HepG2 (cell line): ENCODE data around the gene GGPS1. TPM values are rescaled to one million over a fixed set of nuclear protein-coding genes. Genes with fewer than 3 reads are reported as not detected.

Experiments
- ATAC-seq: fragments of 200-7000 bp; cut with Tn5 transposase; 3 replicates; pipeline ENCODE4 v1.9.1; 2020; ENCODE audit warnings: mild to moderate bottlenecking, moderate library complexity
- BruUV-seq: library from RNA; stranded (reverse); fragments of 400-500 nt; replicated peaks from 2 replicates; lab custom pipeline; 2021; lab: Mats Ljungman, UMichigan
- CTCF ChIA-PET: fragments of 300-600 bp; formaldehyde crosslinking; extraction: SDS; loops from one replicate; lab custom pipeline; 2021; ENCODE audit warnings: low total read pairs, inconsistent platforms, low intra/inter-chr PET ratio; lab: Yijun Ruan, JAX
- POLR2A ChIA-PET: fragments of 350-600 bp; sonication (Branson Sonifier 250); formaldehyde crosslinking; loops from one replicate; lab custom pipeline; 2020; ENCODE audit warnings: antibody characterized with exemption, inconsistent platforms; lab: Yijun Ruan, JAX
- DNase-seq: peaks from one replicate; pipeline ENCODE4 v3.0.0-alpha.2; 2015; ENCODE audit warnings: low spot score
- FAIRE-seq: peaks from 3 replicates; lab custom pipeline; 2011; peaks lifted over from hg19 to GRCh38; lab: Jason Lieb, UNC
- H2AFZ ChIP-seq: one replicate; pipeline ENCODE4 v1.6.1; 2011; ENCODE audit warnings: low read length, inconsistent platforms
- H3K27ac ChIP-seq: fragments of 300-600 bp; 3 replicates; pipeline ENCODE4 v1.8.0; 2011; ENCODE audit warnings: mixed run types, mild to moderate bottlenecking, mixed read lengths, low read length, inconsistent platforms; ENCODE audit not compliant: insufficient read depth; ENCODE audit errors: extremely low read length
- H3K27me3 ChIP-seq, 2 experiments: fragments of 200-600 bp in 1 of 2; 2 replicates in 1 of 2; 3 replicates in 1 of 2; pipeline versions ENCODE4 v1.6.0 to v1.8.0; 2011; ENCODE audit warnings: low read length in 2 of 2, mild to moderate bottlenecking in 2 of 2, moderate library complexity in 2 of 2, inconsistent platforms in 1 of 2; ENCODE audit not compliant: insufficient read depth in 2 of 2, control insufficient read depth in 1 of 2
- H3K36me3 ChIP-seq, 2 experiments: fragments of 200-600 bp in 1 of 2; replicated peaks in 1 of 2; 2 replicates in 1 of 2; 3 replicates in 1 of 2; pipeline versions ENCODE4 v1.5.1 to v1.8.0; 2011; ENCODE audit warnings: low read length in 2 of 2, inconsistent platforms in 1 of 2; ENCODE audit not compliant: insufficient read depth in 2 of 2, control insufficient read depth in 1 of 2
- H3K4me1 ChIP-seq: 2 replicates; pipeline ENCODE4 v1.5.1; 2012; ENCODE audit warnings: low read length, inconsistent platforms; ENCODE audit not compliant: insufficient read depth
- H3K4me2 ChIP-seq: 2 replicates; pipeline ENCODE4 v1.6.0; 2011; ENCODE audit warnings: low read depth, low read length, inconsistent platforms
- H3K4me3 ChIP-seq, 3 experiments: fragments of 200-600 bp in 1 of 3; sonication (generic), shearing (Covaris generic) in 1 of 3; replicated peaks in 1 of 3; 2 replicates each; pipeline ENCODE4 v1.5.1; 2011 to 2016; ENCODE audit warnings: low read length in 3 of 3, inconsistent platforms in 2 of 3, low read depth in 2 of 3, mild to moderate bottlenecking in 2 of 3, control low read depth in 1 of 3, mixed read lengths in 1 of 3; ENCODE audit not compliant: insufficient read depth in 1 of 3
- H3K79me2 ChIP-seq: one replicate; pipeline ENCODE4 v1.6.1; 2011; ENCODE audit warnings: low read length, inconsistent platforms; ENCODE audit not compliant: insufficient read depth
- H3K9ac ChIP-seq: 2 replicates; pipeline ENCODE4 v1.6.0; 2011; ENCODE audit warnings: mild to moderate bottlenecking, low read depth, low read length, inconsistent platforms; ENCODE audit not compliant: insufficient read depth
- H3K9me3 ChIP-seq: 2 replicates; pipeline ENCODE4 v1.5.1; 2012; ENCODE audit warnings: mild to moderate bottlenecking, low read length
- H4K20me1 ChIP-seq: 2 replicates; pipeline ENCODE4 v1.6.0; 2011; ENCODE audit warnings: inconsistent platforms, mild to moderate bottlenecking, low read length, moderate library complexity; ENCODE audit not compliant: insufficient read depth
- CBX5 ChIP-seq: sonication (generic); formaldehyde crosslinking; IDR thresholded peaks from 2 replicates; pipeline ENCODE4 v1.4.0; 2020; ENCODE audit warnings: missing genetic modification reagents, borderline replicate concordance
- CEBPB ChIP-seq: IDR thresholded peaks from 2 replicates; pipeline ENCODE4 v1.6.1; 2011; ENCODE audit warnings: low read depth, low read length, improper control_type of control experiment, borderline replicate concordance
- CEBPG ChIP-seq: IDR thresholded peaks from 2 replicates; pipeline ENCODE4 v1.6.1; 2016
- DDIT3 ChIP-seq: sonication (generic); formaldehyde crosslinking; IDR thresholded peaks from 2 replicates; pipeline ENCODE4 v1.4.0; 2020; ENCODE audit warnings: mild to moderate bottlenecking, missing genetic modification reagents
- FIP1L1 ChIP-seq: fragments of 200-400 bp; formaldehyde crosslinking; IDR thresholded peaks from 2 replicates; pipeline ENCODE4 v1.6.1; 2018; ENCODE audit warnings: low read depth, mild to moderate bottlenecking, low read length, moderate library complexity, borderline replicate concordance; ENCODE audit not compliant: insufficient read depth
- HINFP ChIP-seq: sonication (generic); formaldehyde crosslinking; IDR thresholded peaks from 2 replicates; pipeline ENCODE4 v1.4.0; 2020; ENCODE audit warnings: low read depth, mild to moderate bottlenecking, missing genetic modification reagents
- IKZF1 ChIP-seq: fragments of 450-650 bp; IDR thresholded peaks from 2 replicates; pipeline ENCODE4 v1.7.1; 2016
- JUND ChIP-seq: sonication (generic); formaldehyde crosslinking; IDR thresholded peaks from 2 replicates; pipeline ENCODE4 v1.8.0; 2022; ENCODE audit warnings: mild to moderate bottlenecking, missing genetic modification reagents
- MTA1 ChIP-seq: sonication (generic); formaldehyde crosslinking; IDR thresholded peaks from 2 replicates; pipeline ENCODE4 v1.4.0; 2020; ENCODE audit warnings: missing genetic modification reagents, mild to moderate bottlenecking, borderline replicate concordance
- PHF5A ChIP-seq: IDR thresholded peaks from one replicate; pipeline ENCODE4 v1.6.1; 2018; ENCODE audit warnings: low read depth, missing genetic modification reagents; ENCODE audit not compliant: unreplicated experiment
- SIN3A ChIP-seq: IDR thresholded peaks from 2 replicates; pipeline ENCODE4 v1.6.1; 2011; ENCODE audit warnings: low read depth, mild to moderate bottlenecking, control low read depth, low read length, borderline replicate concordance
- TFE3 ChIP-seq: IDR thresholded peaks from 2 replicates; pipeline ENCODE4 v1.6.1; 2016
- TRIM22 ChIP-seq: fragments of 450-650 bp; IDR thresholded peaks from 2 replicates; pipeline ENCODE4 v1.6.1; 2017
- ZBTB1 ChIP-seq: sonication (generic); formaldehyde crosslinking; IDR thresholded peaks from 2 replicates; pipeline ENCODE4 v1.4.0; 2020; ENCODE audit warnings: missing genetic modification reagents, borderline replicate concordance
- ZC3H4 ChIP-seq: sonication (generic); formaldehyde crosslinking; IDR thresholded peaks from 2 replicates; pipeline ENCODE4 v1.4.0; 2020; ENCODE audit warnings: missing genetic modification reagents, borderline replicate concordance
- ZNF460 ChIP-seq: sonication (generic); formaldehyde crosslinking; IDR thresholded peaks from 2 replicates; pipeline ENCODE4 v1.5.1; 2020; ENCODE audit warnings: missing genetic modification reagents, mild to moderate bottlenecking, borderline replicate concordance
- ZNF704 ChIP-seq: sonication (generic); formaldehyde crosslinking; IDR thresholded peaks from 2 replicates; pipeline ENCODE4 v1.8.1; 2023; ENCODE audit warnings: mild to moderate bottlenecking, inconsistent platforms, moderate library complexity, missing genetic modification reagents, borderline replicate concordance
- ZNF720 ChIP-seq: sonication (generic); formaldehyde crosslinking; IDR thresholded peaks from 2 replicates; pipeline ENCODE4 v1.4.0; 2020; ENCODE audit warnings: missing genetic modification reagents
- ZNF850 ChIP-seq: sonication (generic); formaldehyde crosslinking; conservative IDR thresholded peaks from 2 replicates; pipeline ENCODE4 v1.9.0; 2021; ENCODE audit warnings: mild to moderate bottlenecking, missing genetic modification reagents
- WGBS: methylation state at CpG from one replicate; pipeline ENCODE4 v1.1.6; 2017; ENCODE audit warnings: low lambda C conversion rate; 5-methylcytosine and 5-hydroxymethylcytosine counted together
- in situ Hi-C: cut with HindIII; loops from 2 replicates; pipeline ENCODE4 v1.10.0; 2017; ENCODE audit warnings: low pct_unique_long_range_greater_than_20kb; ENCODE audit not compliant: extremely low pct_ligation_motif_present
- intact Hi-C: fragments of 100-400 bp; cut with micrococcal nuclease; formaldehyde crosslinking; loops from one replicate; pipeline ENCODE4 v1.10.0; 2022; ENCODE audit not compliant: unreplicated experiment
- polyA plus RNA-seq, 8 experiments: library from polyadenylated mRNA; depleted of rRNA in 3 of 8; stranded (reverse) in 7 of 8; unstranded in 1 of 8; fragments of >200 nt; fragmentation: Illumina TruSeq in 4 of 8; extraction: Trizol in 4 of 8; gene quantifications; 2 replicates each; pipeline versions ENCODE4 v1.2.1 to v1.2.3, GENCODE V29; 2011 to 2016; ENCODE audit warnings: low read depth in 4 of 8, missing spikeins in 1 of 8, mixed read lengths in 1 of 8; ENCODE audit not compliant: insufficient read depth in 1 of 8
- total RNA-seq, 5 experiments: library from RNA; depleted of rRNA; stranded (reverse); fragments of >200 nt; fragmentation: Illumina TruSeq; extraction: Trizol; gene quantifications; 2 replicates each; pipeline ENCODE4 v1.2.3, GENCODE V29; 2016; ENCODE audit warnings: low read depth in 1 of 5

GGPS1 gene
- total and polyA plus RNA-seq, 2 of the 13 experiments (the other 11 are each of a cell fraction or from before 2014, with no cell fraction given), result 28.8 to 42.6 TPM

GRCh38 chr1:235320521-235321179 is 7.7 kb upstream of the GGPS1 start:
- DNase-seq (no peak), FAIRE-seq (no peak), ATAC-seq (no peak)
- WGBS, result 87% methylated on average over 6 of the region's 6 CpGs
- Histone ChIP-seq H3K36me3 (peaks cover 0 to 11% of the 10 kb centered on the region in 2 experiments; a peak in 4 of 5 replicates), H4K20me1 (peaks cover 44% of the 10 kb centered on the region), H3K27ac (no peak overlapping the region), H3K27me3 (no peaks in the 10 kb centered on the region), H3K9me3 (no peaks in the 10 kb centered on the region), H3K9ac (no peak overlapping the region), H3K4me2 (no peak overlapping the region), H3K4me1 (peaks cover 76% of the 10 kb centered on the region), H3K4me3 (no peak overlapping the region), H3K79me2 (peaks cover 96% of the 10 kb centered on the region), H2AFZ (no peak overlapping the region)
- intact Hi-C loops (no loop called here), in situ Hi-C loops (loop anchor here (10.0 kb wide), 1 partner anchor 66 kb away; no protein-coding TSS in a partner anchor)
- no TSS peak for BruUV-seq
- TF ChIP-seq FIP1L1 (no peak), HINFP (CRISPR knock-in tag) (no peak), CEBPB (no peak), ZNF720 (no peak), CBX5 (CRISPR knock-in tag) (no peak), TFE3 (CRISPR knock-in tag) (no peak), ZC3H4 (CRISPR knock-in tag) (no peak), IKZF1 (no peak), TRIM22 (no peak), ZNF704 (no peak), CEBPG (CRISPR knock-in tag) (no peak), JUND (CRISPR knock-in tag) (no peak), DDIT3 (no peak), ZNF850 (CRISPR knock-in tag) (no peak), MTA1 (CRISPR knock-in tag) (no peak), SIN3A (no peak), PHF5A (no peak), ZNF460 (CRISPR knock-in tag) (no peak), ZBTB1 (no peak)
- POLR2A ChIA-PET, result no interaction called here
- CTCF ChIA-PET, result no interaction called here
